ENCODE data around the gene GRAP2. TPM values are rescaled to one million over a fixed set of nuclear protein-coding genes. Genes with fewer than 3 reads are reported as not detected.

The GRAP2 gene
- total and polyA plus RNA-seq, 9 of the 15 experiments (the other 6 are each of a cell fraction or from before 2014, with no cell fraction given), result 4.8 to 88.7 (median 60.4) TPM

DNA sequence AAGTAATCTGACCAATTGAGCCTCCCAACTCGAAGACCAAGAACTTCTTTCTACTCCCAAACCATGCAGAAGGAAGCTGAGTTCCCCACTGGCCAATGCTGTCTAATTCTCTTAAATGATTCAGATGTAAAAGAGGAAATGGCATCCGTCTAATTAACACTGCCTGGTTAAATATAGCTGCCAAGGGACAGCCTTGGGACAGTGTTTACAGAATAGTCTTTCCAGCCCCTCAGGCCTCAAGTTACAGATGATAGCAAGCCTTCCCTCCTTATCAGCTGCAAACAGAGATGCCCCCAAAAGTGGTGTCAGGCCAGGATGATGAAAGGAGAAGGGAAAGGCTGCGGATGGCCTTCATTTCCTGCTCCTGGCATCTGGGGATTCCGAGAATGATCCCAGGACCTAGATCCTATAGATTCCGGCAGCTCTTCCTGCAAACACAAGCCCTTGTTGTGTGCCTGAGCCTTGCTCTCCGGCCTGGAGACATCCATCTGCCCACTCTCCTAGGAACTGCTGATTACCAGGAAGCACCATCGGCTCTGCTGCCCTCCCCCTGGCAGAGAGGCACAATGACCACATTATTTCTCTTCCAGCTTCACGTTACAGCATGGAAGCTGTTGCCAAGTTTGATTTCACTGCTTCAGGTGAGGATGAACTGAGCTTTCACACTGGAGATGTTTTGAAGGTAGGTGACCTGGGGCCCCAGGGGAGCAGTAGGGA is 45.8 kb downstream of the GRAP2 start (continued):
- TF ChIP-seq, protein P1, sequence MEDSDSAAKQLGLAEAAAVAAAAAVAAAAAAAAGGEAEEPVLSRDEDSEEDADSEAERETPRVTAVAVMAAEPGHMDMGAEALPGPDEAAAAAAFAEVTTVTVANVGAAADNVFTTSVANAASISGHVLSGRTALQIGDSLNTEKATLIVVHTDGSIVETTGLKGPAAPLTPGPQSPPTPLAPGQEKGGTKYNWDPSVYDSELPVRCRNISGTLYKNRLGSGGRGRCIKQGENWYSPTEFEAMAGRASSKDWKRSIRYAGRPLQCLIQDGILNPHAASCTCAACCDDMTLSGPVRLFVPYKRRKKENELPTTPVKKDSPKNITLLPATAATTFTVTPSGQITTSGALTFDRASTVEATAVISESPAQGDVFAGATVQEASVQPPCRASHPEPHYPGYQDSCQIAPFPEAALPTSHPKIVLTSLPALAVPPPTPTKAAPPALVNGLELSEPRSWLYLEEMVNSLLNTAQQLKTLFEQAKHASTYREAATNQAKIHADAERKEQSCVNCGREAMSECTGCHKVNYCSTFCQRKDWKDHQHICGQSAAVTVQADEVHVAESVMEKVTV (CRISPR knock-in tag; IDR thresholded peaks at IDR 0.05), result no peak
- TF ChIP-seq ZNF263 (CRISPR knock-in tag; IDR thresholded peaks at IDR 0.05; ENCODE audit: borderline replicate concordance) (no peak), PRPF4 (IDR thresholded peaks at IDR 0.05; ENCODE audit: insufficient read depth, low read depth, low read length, poor library complexity, severe bottlenecking) (no peak), STAG1 (CRISPR knock-in tag; IDR thresholded peaks at IDR 0.05; ENCODE audit: borderline replicate concordance) (no peak), ZNF589 (CRISPR knock-in tag; IDR thresholded peaks at IDR 0.05; ENCODE audit: low read depth) (peak; percentile 58; the same call in 1 of the 2 replicates), ZNF778 (CRISPR knock-in tag; IDR thresholded peaks at IDR 0.05) (no peak), HMG20B (CRISPR knock-in tag; IDR thresholded peaks at IDR 0.05) (no peak), FOXJ2 (tag; IDR thresholded peaks at IDR 0.05) (no peak), MXI1 (IDR thresholded peaks at IDR 0.05; ENCODE audit: low read depth, low read length) (no peak), CEBPG (CRISPR knock-in tag; IDR thresholded peaks at IDR 0.05) (peak; percentile 64; the same call in 1 of the 2 replicates), CEBPG (tag; conservative IDR thresholded peaks at IDR 0.05 in 1 of 2, IDR thresholded peaks at IDR 0.05 in 1 of 2) (peak in 1 of 2 experiments; percentile 69; a peak in 2 of 4 replicates), CBX8 (IDR thresholded peaks at IDR 0.05; ENCODE audit: borderline replicate concordance, extremely low read depth, low read depth, low read length, poor library complexity, severe bottlenecking) (no peak)
- TF ChIP-seq, protein P2, sequence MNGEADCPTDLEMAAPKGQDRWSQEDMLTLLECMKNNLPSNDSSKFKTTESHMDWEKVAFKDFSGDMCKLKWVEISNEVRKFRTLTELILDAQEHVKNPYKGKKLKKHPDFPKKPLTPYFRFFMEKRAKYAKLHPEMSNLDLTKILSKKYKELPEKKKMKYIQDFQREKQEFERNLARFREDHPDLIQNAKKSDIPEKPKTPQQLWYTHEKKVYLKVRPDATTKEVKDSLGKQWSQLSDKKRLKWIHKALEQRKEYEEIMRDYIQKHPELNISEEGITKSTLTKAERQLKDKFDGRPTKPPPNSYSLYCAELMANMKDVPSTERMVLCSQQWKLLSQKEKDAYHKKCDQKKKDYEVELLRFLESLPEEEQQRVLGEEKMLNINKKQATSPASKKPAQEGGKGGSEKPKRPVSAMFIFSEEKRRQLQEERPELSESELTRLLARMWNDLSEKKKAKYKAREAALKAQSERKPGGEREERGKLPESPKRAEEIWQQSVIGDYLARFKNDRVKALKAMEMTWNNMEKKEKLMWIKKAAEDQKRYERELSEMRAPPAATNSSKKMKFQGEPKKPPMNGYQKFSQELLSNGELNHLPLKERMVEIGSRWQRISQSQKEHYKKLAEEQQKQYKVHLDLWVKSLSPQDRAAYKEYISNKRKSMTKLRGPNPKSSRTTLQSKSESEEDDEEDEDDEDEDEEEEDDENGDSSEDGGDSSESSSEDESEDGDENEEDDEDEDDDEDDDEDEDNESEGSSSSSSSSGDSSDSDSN (IDR thresholded peaks at IDR 0.05; ENCODE audit: borderline replicate concordance in 1 of 2, low read depth in 2 of 2, low read length in 2 of 2), result no peak
- TF ChIP-seq, protein P3, sequence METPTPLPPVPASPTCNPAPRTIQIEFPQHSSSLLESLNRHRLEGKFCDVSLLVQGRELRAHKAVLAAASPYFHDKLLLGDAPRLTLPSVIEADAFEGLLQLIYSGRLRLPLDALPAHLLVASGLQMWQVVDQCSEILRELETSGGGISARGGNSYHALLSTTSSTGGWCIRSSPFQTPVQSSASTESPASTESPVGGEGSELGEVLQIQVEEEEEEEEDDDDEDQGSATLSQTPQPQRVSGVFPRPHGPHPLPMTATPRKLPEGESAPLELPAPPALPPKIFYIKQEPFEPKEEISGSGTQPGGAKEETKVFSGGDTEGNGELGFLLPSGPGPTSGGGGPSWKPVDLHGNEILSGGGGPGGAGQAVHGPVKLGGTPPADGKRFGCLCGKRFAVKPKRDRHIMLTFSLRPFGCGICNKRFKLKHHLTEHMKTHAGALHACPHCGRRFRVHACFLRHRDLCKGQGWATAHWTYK (CRISPR knock-in tag; IDR thresholded peaks at IDR 0.05), result no peak
- TF ChIP-seq, protein P4, sequence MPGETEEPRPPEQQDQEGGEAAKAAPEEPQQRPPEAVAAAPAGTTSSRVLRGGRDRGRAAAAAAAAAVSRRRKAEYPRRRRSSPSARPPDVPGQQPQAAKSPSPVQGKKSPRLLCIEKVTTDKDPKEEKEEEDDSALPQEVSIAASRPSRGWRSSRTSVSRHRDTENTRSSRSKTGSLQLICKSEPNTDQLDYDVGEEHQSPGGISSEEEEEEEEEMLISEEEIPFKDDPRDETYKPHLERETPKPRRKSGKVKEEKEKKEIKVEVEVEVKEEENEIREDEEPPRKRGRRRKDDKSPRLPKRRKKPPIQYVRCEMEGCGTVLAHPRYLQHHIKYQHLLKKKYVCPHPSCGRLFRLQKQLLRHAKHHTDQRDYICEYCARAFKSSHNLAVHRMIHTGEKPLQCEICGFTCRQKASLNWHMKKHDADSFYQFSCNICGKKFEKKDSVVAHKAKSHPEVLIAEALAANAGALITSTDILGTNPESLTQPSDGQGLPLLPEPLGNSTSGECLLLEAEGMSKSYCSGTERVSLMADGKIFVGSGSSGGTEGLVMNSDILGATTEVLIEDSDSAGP (CRISPR knock-in tag; IDR thresholded peaks at IDR 0.05), result no peak
- TF ChIP-seq, protein P5, sequence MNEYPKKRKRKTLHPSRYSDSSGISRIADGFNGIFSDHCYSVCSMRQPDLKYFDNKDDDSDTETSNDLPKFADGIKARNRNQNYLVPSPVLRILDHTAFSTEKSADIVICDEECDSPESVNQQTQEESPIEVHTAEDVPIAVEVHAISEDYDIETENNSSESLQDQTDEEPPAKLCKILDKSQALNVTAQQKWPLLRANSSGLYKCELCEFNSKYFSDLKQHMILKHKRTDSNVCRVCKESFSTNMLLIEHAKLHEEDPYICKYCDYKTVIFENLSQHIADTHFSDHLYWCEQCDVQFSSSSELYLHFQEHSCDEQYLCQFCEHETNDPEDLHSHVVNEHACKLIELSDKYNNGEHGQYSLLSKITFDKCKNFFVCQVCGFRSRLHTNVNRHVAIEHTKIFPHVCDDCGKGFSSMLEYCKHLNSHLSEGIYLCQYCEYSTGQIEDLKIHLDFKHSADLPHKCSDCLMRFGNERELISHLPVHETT (CRISPR knock-in tag; conservative IDR thresholded peaks at IDR 0.05 in 1 of 2, IDR thresholded peaks at IDR 0.05 in 1 of 2), result no peak

All from K562 (cell line).